Islet precursor cell (in vitro differentiated cells): ENCODE measurements around the gene DDX49.
"Not testable (repeated sequence)": the region's sequence is repeated elsewhere in the genome, so short reads cannot be mapped to it uniquely, and the experiment has no call there.

Experiments used
- DNase-seq: peaks from one replicate; pipeline ENCODE4 v3.0.0-alpha.2; 2018

The DDX49 gene

GRCh38 chr19:18946335-18946734 lies 26.8 kb downstream of the DDX49 start:
- no peak for DNase-seq

GRCh38 chr19:18946918-18947317 lies 27.4 kb downstream of the DDX49 start:
- DNase-seq = no peak

GRCh38 chr19:18948075-18948975 lies 28.8 kb downstream of the DDX49 start:
- DNase-seq = no peak

- DNase-seq = no peak
Measured at GRCh38 chr19:18948976-18949356, 29.5 kb downstream of the DDX49 start.

- DNase-seq = no peak
Measured at GRCh38 chr19:18949858-18950257, 30.3 kb downstream of the DDX49 start.

- DNase-seq = peak; percentile 87
Measured at GRCh38 chr19:18951721-18952281, 32.3 kb downstream of the DDX49 start.

GRCh38 chr19:18952364-18953003 lies 33.0 kb downstream of the DDX49 start:
- not testable (repeated sequence) for DNase-seq

- DNase-seq = no peak
Measured at GRCh38 chr19:18954094-18954493, 34.6 kb downstream of the DDX49 start.

GRCh38 chr19:18955042-18955441 lies 35.5 kb downstream of the DDX49 start:
- no peak for DNase-seq

GRCh38 chr19:18960370-18960769 lies 40.9 kb downstream of the DDX49 start:
- DNase-seq = no peak

- peak; percentile 86 for DNase-seq
Measured at GRCh38 chr19:18961767-18962620, 42.5 kb downstream of the DDX49 start.

GRCh38 chr19:18964121-18964520 lies 44.6 kb downstream of the DDX49 start:
- no peak for DNase-seq

GRCh38 chr19:18966307-18966706 lies 46.8 kb downstream of the DDX49 start:
- DNase-seq = no peak

GRCh38 chr19:18967358-18968146 lies 48.0 kb downstream of the DDX49 start:
- DNase-seq = no peak

- DNase-seq = no peak
Measured at GRCh38 chr19:18969931-18970659, 50.6 kb downstream of the DDX49 start.

GRCh38 chr19:18972301-18972811 lies 52.8 kb downstream of the DDX49 start:
- no peak for DNase-seq

GRCh38 chr19:18972851-18973250 lies 53.3 kb downstream of the DDX49 start:
- no peak for DNase-seq

GRCh38 chr19:18975011-18975410 lies 55.5 kb downstream of the DDX49 start:
- no peak for DNase-seq

GRCh38 chr19:18975869-18976268 lies 56.4 kb downstream of the DDX49 start:
- no peak for DNase-seq
